ENCODE results near the gene SLC8A1. TPM values are rescaled to one million over a fixed set of nuclear protein-coding genes. Genes with fewer than 3 reads are reported as not detected.

SLC8A1 gene
- polyA plus RNA-seq, 3 donors: 16.9 to 18.2 (median 18.0) TPM

DNA sequence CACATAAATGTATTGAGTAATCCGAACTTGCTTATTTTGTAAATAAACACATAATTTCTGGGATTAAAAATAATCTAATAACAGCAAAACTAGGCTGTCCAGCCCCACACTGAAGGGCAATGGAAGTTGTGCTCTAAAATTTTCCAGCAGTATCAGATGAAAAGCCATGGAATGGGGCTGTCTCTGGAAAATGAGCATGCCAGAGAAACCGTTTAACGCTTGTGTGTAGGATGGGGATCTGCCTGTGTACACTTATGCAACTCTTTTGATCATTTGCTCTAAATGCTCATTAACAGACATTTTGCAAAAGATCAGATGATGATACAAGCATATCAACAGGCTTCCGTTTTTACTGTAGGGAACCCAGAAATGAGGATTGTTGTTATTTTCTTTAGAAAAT lies 177.6 kb downstream of the SLC8A1 start:
- intact Hi-C loops (cut with micrococcal nuclease): no loop called here
- no peak overlapping the region for H3K27ac ChIP-seq (ENCODE audit: low read depth in 1 of 2, low read length in 2 of 2)
- H3K9ac ChIP-seq (ENCODE audit: insufficient read depth, low read length, poor library complexity, severe bottlenecking): no peak overlapping the region
- no peaks in the 10 kb centered on the region for H3K27me3 ChIP-seq (ENCODE audit: control insufficient read depth in 2 of 2, insufficient read depth in 2 of 2, low read length in 2 of 2)
- peaks cover 0 to 3% (median 0%) of the 10 kb centered on the region in 3 donors for H3K27me3 Mint-ChIP-seq (ENCODE audit: low read depth in 3 of 3)
- no peaks in the 10 kb centered on the region for H3K4me1 ChIP-seq (ENCODE audit: control insufficient read depth in 1 of 2, insufficient read depth in 2 of 2, low read length in 2 of 2)
- no peaks in the 10 kb centered on the region for H3K4me1 Mint-ChIP-seq
- H3K27ac Mint-ChIP-seq: no peak overlapping the region
- H4K20me1 ChIP-seq (ENCODE audit: insufficient read depth, low read length): peaks cover 86% of the 10 kb centered on the region
- WGBS (ENCODE audit: insufficient coverage): 100% methylated on average over 1 of the region's 4 CpGs
- H3K79me2 ChIP-seq (ENCODE audit: insufficient read depth, low read length): no peaks in the 10 kb centered on the region
- TF ChIP-seq, protein P1, sequence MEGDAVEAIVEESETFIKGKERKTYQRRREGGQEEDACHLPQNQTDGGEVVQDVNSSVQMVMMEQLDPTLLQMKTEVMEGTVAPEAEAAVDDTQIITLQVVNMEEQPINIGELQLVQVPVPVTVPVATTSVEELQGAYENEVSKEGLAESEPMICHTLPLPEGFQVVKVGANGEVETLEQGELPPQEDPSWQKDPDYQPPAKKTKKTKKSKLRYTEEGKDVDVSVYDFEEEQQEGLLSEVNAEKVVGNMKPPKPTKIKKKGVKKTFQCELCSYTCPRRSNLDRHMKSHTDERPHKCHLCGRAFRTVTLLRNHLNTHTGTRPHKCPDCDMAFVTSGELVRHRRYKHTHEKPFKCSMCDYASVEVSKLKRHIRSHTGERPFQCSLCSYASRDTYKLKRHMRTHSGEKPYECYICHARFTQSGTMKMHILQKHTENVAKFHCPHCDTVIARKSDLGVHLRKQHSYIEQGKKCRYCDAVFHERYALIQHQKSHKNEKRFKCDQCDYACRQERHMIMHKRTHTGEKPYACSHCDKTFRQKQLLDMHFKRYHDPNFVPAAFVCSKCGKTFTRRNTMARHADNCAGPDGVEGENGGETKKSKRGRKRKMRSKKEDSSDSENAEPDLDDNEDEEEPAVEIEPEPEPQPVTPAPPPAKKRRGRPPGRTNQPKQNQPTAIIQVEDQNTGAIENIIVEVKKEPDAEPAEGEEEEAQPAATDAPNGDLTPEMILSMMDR (IDR thresholded peaks at IDR 0.05): no peak
- peaks cover 14 to 15% of the 10 kb centered on the region in 2 donors for H3K36me3 Mint-ChIP-seq
- no peak overlapping the region for H3K4me2 ChIP-seq (replicated peaks; ENCODE audit: extremely low read depth, low read length, poor library complexity, severe bottlenecking)
- H3K36me3 ChIP-seq (replicated peaks in 1 of 2; ENCODE audit: control insufficient read depth in 1 of 2, insufficient read depth in 2 of 2, low read length in 2 of 2): peaks cover 5 to 15% of the 10 kb centered on the region in 2 donors
- H3K4me3 Mint-ChIP-seq: no peak overlapping the region
- no peak overlapping the region for H3K4me3 ChIP-seq (replicated peaks in 1 of 3; ENCODE audit: low read depth in 2 of 3, low read length in 3 of 3)
- H3K9me3 Mint-ChIP-seq: peaks cover 0 to 2% (median 0%) of the 10 kb centered on the region in 7 donors
- DNase-seq: no peak
- H2AFZ ChIP-seq (ENCODE audit: insufficient read depth, low read depth, low read length, poor library complexity, severe bottlenecking): no peak overlapping the region
- no peaks in the 10 kb centered on the region for H3K9me3 ChIP-seq (replicated peaks in 1 of 2; ENCODE audit: control insufficient read depth in 1 of 2, insufficient read depth in 1 of 2, low read length in 2 of 2)

GRCh38 chr2:40273734-40274182 lies 178.1 kb downstream of the SLC8A1 start:
- Mint-ChIP-seq H3K27me3 (ENCODE audit: low read depth in 3 of 3) (peaks cover 0 to 3% (median 0%) of the 10 kb centered on the region in 3 donors), H3K27ac (no peak overlapping the region), H3K9me3 (peaks cover 0 to 2% (median 0%) of the 10 kb centered on the region in 7 donors), H3K36me3 (peaks cover 14 to 15% of the 10 kb centered on the region in 2 donors), H3K4me1 (no peaks in the 10 kb centered on the region), H3K4me3 (no peak overlapping the region)
- DNase-seq: no peak
- Histone ChIP-seq H3K27ac (ENCODE audit: low read depth in 1 of 2, low read length in 2 of 2) (no peak overlapping the region), H3K27me3 (ENCODE audit: control insufficient read depth in 2 of 2, insufficient read depth in 2 of 2, low read length in 2 of 2) (no peaks in the 10 kb centered on the region), H3K4me2 (replicated peaks; ENCODE audit: extremely low read depth, low read length, poor library complexity, severe bottlenecking) (no peak overlapping the region), H3K36me3 (replicated peaks in 1 of 2; ENCODE audit: control insufficient read depth in 1 of 2, insufficient read depth in 2 of 2, low read length in 2 of 2) (peaks cover 5 to 15% of the 10 kb centered on the region in 2 donors), H3K4me3 (replicated peaks in 1 of 3; ENCODE audit: low read depth in 2 of 3, low read length in 3 of 3) (no peak overlapping the region), H3K79me2 (ENCODE audit: insufficient read depth, low read length) (no peaks in the 10 kb centered on the region), H3K9ac (ENCODE audit: insufficient read depth, low read length, poor library complexity, severe bottlenecking) (no peak overlapping the region), H3K9me3 (replicated peaks in 1 of 2; ENCODE audit: control insufficient read depth in 1 of 2, insufficient read depth in 1 of 2, low read length in 2 of 2) (no peaks in the 10 kb centered on the region), H4K20me1 (ENCODE audit: insufficient read depth, low read length) (peaks cover 86% of the 10 kb centered on the region), H3K4me1 (ENCODE audit: control insufficient read depth in 1 of 2, insufficient read depth in 2 of 2, low read length in 2 of 2) (no peaks in the 10 kb centered on the region), H2AFZ (ENCODE audit: insufficient read depth, low read depth, low read length, poor library complexity, severe bottlenecking) (no peak overlapping the region)
- TF ChIP-seq, protein P1 (IDR thresholded peaks at IDR 0.05): no peak
- intact Hi-C loops (cut with micrococcal nuclease): no loop called here
- 100% methylated on average over 2 of the region's 6 CpGs for WGBS (ENCODE audit: insufficient coverage)

Measured in CD14-positive monocyte (primary cell).